CD4-positive, alpha-beta T cell treated with Interleukin-17A for 1 hour (primary cell): ENCODE data around the gene ARHGAP45.

ENCODE experiments used
- DNase-seq: peaks from one replicate; pipeline ENCODE4 v3.0.0-alpha.2; 2020

Gene ARHGAP45

GRCh38 chr19:1057176-1057855 is 9.7 kb upstream of the ARHGAP45 start:
- DNase-seq = peak; percentile 76

GRCh38 chr19:1058112-1058511 is 8.9 kb upstream of the ARHGAP45 start:
- DNase-seq = no peak

GRCh38 chr19:1060689-1061088 is 6.3 kb upstream of the ARHGAP45 start:
- no peak for DNase-seq

- DNase-seq = no peak
Measured at GRCh38 chr19:1061987-1062386, 5.0 kb upstream of the ARHGAP45 start.

GRCh38 chr19:1062387-1063029 is 4.5 kb upstream of the ARHGAP45 start:
- DNase-seq = no peak

GRCh38 chr19:1063030-1063908 is 3.7 kb upstream of the ARHGAP45 start:
- DNase-seq = peak; percentile 81

- no peak for DNase-seq
Measured at GRCh38 chr19:1063909-1064660, 2.9 kb upstream of the ARHGAP45 start.

- DNase-seq = peak; percentile 71
Measured at GRCh38 chr19:1064661-1065605, 2.0 kb upstream of the ARHGAP45 start.

- DNase-seq = no peak
Measured at GRCh38 chr19:1065606-1066109, 1.3 kb upstream of the ARHGAP45 start.

- no peak for DNase-seq
Measured at GRCh38 chr19:1066251-1066747, 668 bp upstream of the ARHGAP45 start.

GRCh38 chr19:1067341-1067957 is 482 bp downstream of the ARHGAP45 start:
- DNase-seq = no peak

GRCh38 chr19:1068009-1069001 is 1.3 kb downstream of the ARHGAP45 start:
- DNase-seq = peak; percentile 83

- DNase-seq = peak; percentile 86
Measured at GRCh38 chr19:1069009-1069779, 2.2 kb downstream of the ARHGAP45 start.

- DNase-seq = no peak
Measured at GRCh38 chr19:1070576-1070930, 3.6 kb downstream of the ARHGAP45 start.

GRCh38 chr19:1070931-1071791 is 4.2 kb downstream of the ARHGAP45 start:
- DNase-seq = no peak

- no peak for DNase-seq
Measured at GRCh38 chr19:1072371-1073015, 5.5 kb downstream of the ARHGAP45 start.
